HepG2 (cell line): ENCODE data around the gene ZNF764. TPM values are rescaled to one million over a fixed set of nuclear protein-coding genes. Genes with fewer than 3 reads are reported as not detected.
A peak's percentile ranks its signal among the peaks of the same experiment; 100 is the strongest.

ENCODE experiments used
- ADNP ChIP-seq: sonication (generic); formaldehyde crosslinking; IDR thresholded peaks from 2 replicates; pipeline ENCODE4 v1.4.0; 2020; ENCODE audit warnings: missing genetic modification reagents
- CENPX ChIP-seq: sonication (generic); formaldehyde crosslinking; IDR thresholded peaks from 2 replicates; pipeline ENCODE4 v1.9.0; 2021; ENCODE audit warnings: mild to moderate bottlenecking, missing genetic modification reagents, moderate library complexity
- CREM ChIP-seq, 2 experiments: sonication (generic) in 1 of 2; formaldehyde crosslinking in 1 of 2; IDR thresholded peaks; 2 replicates each; pipeline versions ENCODE4 v1.4.0 to v1.6.1; 2016 to 2020; ENCODE audit warnings: antibody characterized with exemption in 1 of 2, mild to moderate bottlenecking in 1 of 2, missing genetic modification reagents in 1 of 2
- GATAD2A ChIP-seq: IDR thresholded peaks from 2 replicates; pipeline ENCODE4 v1.6.1; 2016
- HBP1 ChIP-seq: IDR thresholded peaks from 2 replicates; pipeline ENCODE4 v1.6.1; 2016; ENCODE audit warnings: low read depth, control low read depth
- HOXA7 ChIP-seq: sonication (generic); formaldehyde crosslinking; IDR thresholded peaks from 2 replicates; pipeline ENCODE4 v1.8.1; 2022; ENCODE audit warnings: mild to moderate bottlenecking, missing genetic modification reagents, moderate library complexity
- ISX ChIP-seq: sonication (generic); formaldehyde crosslinking; conservative IDR thresholded peaks from 2 replicates; pipeline ENCODE4 v1.5.0; 2020; ENCODE audit warnings: missing genetic modification reagents
- KLF12 ChIP-seq: sonication (generic); formaldehyde crosslinking; IDR thresholded peaks from 2 replicates; pipeline ENCODE4 v1.4.0; 2020; ENCODE audit warnings: missing genetic modification reagents, borderline replicate concordance
- MAFF ChIP-seq: IDR thresholded peaks from 2 replicates; pipeline ENCODE4 v1.6.1; 2011; ENCODE audit warnings: low read depth, low read length, improper control_type of control experiment
- MED8 ChIP-seq: sonication (generic); formaldehyde crosslinking; IDR thresholded peaks from 2 replicates; pipeline ENCODE4 v1.8.1; 2023; ENCODE audit warnings: mild to moderate bottlenecking, missing genetic modification reagents; ENCODE audit not compliant: insufficient replicate concordance
- NCOA5 ChIP-seq: sonication (generic); formaldehyde crosslinking; IDR thresholded peaks from 2 replicates; pipeline ENCODE4 v1.4.0; 2020; ENCODE audit warnings: missing genetic modification reagents
- NFYB ChIP-seq: sonication (generic); formaldehyde crosslinking; IDR thresholded peaks from 2 replicates; pipeline ENCODE4 v1.4.0; 2020; ENCODE audit warnings: missing genetic modification reagents
- ONECUT2 ChIP-seq: sonication (generic); formaldehyde crosslinking; IDR thresholded peaks from 2 replicates; pipeline ENCODE4 v1.4.0; 2020; ENCODE audit warnings: missing genetic modification reagents
- PAWR ChIP-seq: sonication (generic); formaldehyde crosslinking; IDR thresholded peaks from 2 replicates; pipeline ENCODE4 v1.4.0; 2020; ENCODE audit warnings: missing genetic modification reagents, mild to moderate bottlenecking, borderline replicate concordance
- SIX1 ChIP-seq: sonication (generic); formaldehyde crosslinking; IDR thresholded peaks from 2 replicates; pipeline ENCODE4 v1.4.0; 2020; ENCODE audit warnings: missing genetic modification reagents, borderline replicate concordance
- SMAD1 ChIP-seq: sonication (generic); formaldehyde crosslinking; IDR thresholded peaks from 2 replicates; pipeline ENCODE4 v1.4.0; 2020; ENCODE audit warnings: missing genetic modification reagents, low read depth, mild to moderate bottlenecking, borderline replicate concordance
- SUZ12 ChIP-seq: fragments of 150-350 bp; IDR thresholded peaks from 2 replicates; pipeline ENCODE4 v1.6.1; 2014; ENCODE audit warnings: low read depth, low read length
- ZNF34 ChIP-seq: sonication (generic); formaldehyde crosslinking; IDR thresholded peaks from 2 replicates; pipeline ENCODE4 v1.4.0; 2020; ENCODE audit warnings: mild to moderate bottlenecking, missing genetic modification reagents, borderline replicate concordance
- ZNF468 ChIP-seq: sonication (generic); formaldehyde crosslinking; IDR thresholded peaks from 2 replicates; pipeline ENCODE4 v1.8.0; 2022; ENCODE audit warnings: mild to moderate bottlenecking, moderate library complexity, missing genetic modification reagents
- polyA plus RNA-seq, 8 experiments: library from polyadenylated mRNA; depleted of rRNA in 3 of 8; stranded (reverse) in 7 of 8; unstranded in 1 of 8; fragments of >200 nt; fragmentation: Illumina TruSeq in 4 of 8; extraction: Trizol in 4 of 8; gene quantifications; 2 replicates each; pipeline versions ENCODE4 v1.2.1 to v1.2.3, GENCODE V29; 2011 to 2016; ENCODE audit warnings: low read depth in 4 of 8, missing spikeins in 1 of 8, mixed read lengths in 1 of 8; ENCODE audit not compliant: insufficient read depth in 1 of 8
- total RNA-seq, 5 experiments: library from RNA; depleted of rRNA; stranded (reverse); fragments of >200 nt; fragmentation: Illumina TruSeq; extraction: Trizol; gene quantifications; 2 replicates each; pipeline ENCODE4 v1.2.3, GENCODE V29; 2016; ENCODE audit warnings: low read depth in 1 of 5
- TF ChIP-seq, protein P1 (sequence below): sonication (generic); formaldehyde crosslinking; IDR thresholded peaks from 2 replicates; pipeline ENCODE4 v1.5.0; 2020; ENCODE audit warnings: missing genetic modification reagents, mild to moderate bottlenecking, borderline replicate concordance
- TF ChIP-seq, protein P2 (sequence below), 2 experiments: sonication (generic) in 1 of 2; formaldehyde crosslinking in 1 of 2; IDR thresholded peaks; 2 replicates each; pipeline versions ENCODE4 v1.5.1 to v1.6.1; 2011 to 2020; ENCODE audit warnings: borderline replicate concordance in 1 of 2, low read depth in 1 of 2, low read length in 1 of 2, mild to moderate bottlenecking in 1 of 2, missing genetic modification reagents in 1 of 2, moderate library complexity in 1 of 2
- TF ChIP-seq, protein P3 (sequence below): IDR thresholded peaks from 2 replicates; pipeline ENCODE4 v1.6.1; 2016; ENCODE audit warnings: missing compliant biosample characterization, missing genetic modification reagents, borderline replicate concordance

ZNF764 gene
- total and polyA plus RNA-seq, 2 of the 13 experiments (the other 11 are each of a cell fraction or from before 2014, with no cell fraction given): 4.1 to 9.1 TPM

- TF ChIP-seq, protein P1, sequence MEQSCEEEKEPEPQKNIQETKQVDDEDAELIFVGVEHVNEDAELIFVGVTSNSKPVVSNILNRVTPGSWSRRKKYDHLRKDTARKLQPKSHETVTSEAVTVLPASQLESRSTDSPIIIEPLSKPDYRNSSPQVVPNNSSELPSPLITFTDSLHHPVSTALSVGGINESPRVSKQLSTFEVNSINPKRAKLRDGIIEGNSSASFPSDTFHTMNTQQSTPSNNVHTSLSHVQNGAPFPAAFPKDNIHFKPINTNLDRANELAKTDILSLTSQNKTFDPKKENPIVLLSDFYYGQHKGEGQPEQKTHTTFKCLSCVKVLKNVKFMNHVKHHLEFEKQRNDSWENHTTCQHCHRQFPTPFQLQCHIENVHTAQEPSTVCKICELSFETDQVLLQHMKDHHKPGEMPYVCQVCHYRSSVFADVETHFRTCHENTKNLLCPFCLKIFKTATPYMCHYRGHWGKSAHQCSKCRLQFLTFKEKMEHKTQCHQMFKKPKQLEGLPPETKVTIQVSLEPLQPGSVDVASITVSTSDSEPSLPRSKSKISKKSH (CRISPR knock-in tag): peak; percentile 69; the same call in 1 of the 2 replicates
- TF ChIP-seq, protein P2, sequence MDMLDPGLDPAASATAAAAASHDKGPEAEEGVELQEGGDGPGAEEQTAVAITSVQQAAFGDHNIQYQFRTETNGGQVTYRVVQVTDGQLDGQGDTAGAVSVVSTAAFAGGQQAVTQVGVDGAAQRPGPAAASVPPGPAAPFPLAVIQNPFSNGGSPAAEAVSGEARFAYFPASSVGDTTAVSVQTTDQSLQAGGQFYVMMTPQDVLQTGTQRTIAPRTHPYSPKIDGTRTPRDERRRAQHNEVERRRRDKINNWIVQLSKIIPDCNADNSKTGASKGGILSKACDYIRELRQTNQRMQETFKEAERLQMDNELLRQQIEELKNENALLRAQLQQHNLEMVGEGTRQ (IDR thresholded peaks at IDR 0.05; ENCODE audit: low read depth, low read length): no peak
- TF ChIP-seq, protein P2 (CRISPR knock-in tag; IDR thresholded peaks at IDR 0.05; ENCODE audit: borderline replicate concordance): peak; percentile 42; the same call in 1 of the 2 replicates
- TF ChIP-seq HBP1 (CRISPR knock-in tag) (peak; percentile 96), ADNP (CRISPR knock-in tag) (no peak), NFYB (CRISPR knock-in tag) (peak; percentile 98), MAFF (no peak), ZNF34 (CRISPR knock-in tag) (no peak; the same call in 1 of the 2 replicates), MED8 (CRISPR knock-in tag) (peak; percentile 32), SIX1 (CRISPR knock-in tag) (no peak), CENPX (CRISPR knock-in tag) (no peak), GATAD2A (CRISPR knock-in tag) (no peak; the same call in 1 of the 2 replicates), HOXA7 (CRISPR knock-in tag) (no peak), KLF12 (peak; percentile 33; the same call in 1 of the 2 replicates), ISX (CRISPR knock-in tag) (no peak), PAWR (no peak), ONECUT2 (CRISPR knock-in tag) (no peak), SMAD1 (CRISPR knock-in tag) (no peak), SUZ12 (no peak), NCOA5 (no peak), ZNF468 (CRISPR knock-in tag) (0 out of 2 replicates have a peak, but pooled peaks have one; percentile 51), CREM (IDR thresholded peaks at IDR 0.05) (peak; percentile 97), CREM (CRISPR knock-in tag; IDR thresholded peaks at IDR 0.05) (no peak; the same call in 1 of the 2 replicates)
- TF ChIP-seq, protein P3, sequence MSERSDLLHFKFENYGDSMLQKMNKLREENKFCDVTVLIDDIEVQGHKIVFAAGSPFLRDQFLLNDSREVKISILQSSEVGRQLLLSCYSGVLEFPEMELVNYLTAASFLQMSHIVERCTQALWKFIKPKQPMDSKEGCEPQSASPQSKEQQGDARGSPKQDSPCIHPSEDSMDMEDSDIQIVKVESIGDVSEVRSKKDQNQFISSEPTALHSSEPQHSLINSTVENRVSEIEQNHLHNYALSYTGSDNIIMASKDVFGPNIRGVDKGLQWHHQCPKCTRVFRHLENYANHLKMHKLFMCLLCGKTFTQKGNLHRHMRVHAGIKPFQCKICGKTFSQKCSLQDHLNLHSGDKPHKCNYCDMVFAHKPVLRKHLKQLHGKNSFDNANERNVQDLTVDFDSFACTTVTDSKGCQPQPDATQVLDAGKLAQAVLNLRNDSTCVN: 0 out of 2 replicates have a peak, but pooled peaks have one; percentile 1
Measured at GRCh38 chr16:30571445-30572322, 13.5 kb upstream of the ZNF764 start, which contains the start of gene ZNF688 (continued).
